Measurements from ENCODE around the gene C5orf63. TPM values are rescaled to one million over a fixed set of nuclear protein-coding genes. Genes with fewer than 3 reads are reported as not detected.

The C5orf63 gene
- total and polyA plus RNA-seq, 9 of the 15 experiments (the other 6 are each of a cell fraction or from before 2014, with no cell fraction given): 1.8 to 24.6 (median 6.2) TPM

- TF ChIP-seq ZKSCAN1 (IDR thresholded peaks at IDR 0.05; ENCODE audit: low read depth, low read length) (no peak), SMAD3 (CRISPR knock-in tag; conservative IDR thresholded peaks at IDR 0.05) (no peak)
These were observed 39.1 kb upstream of the C5orf63 start (continued) for GRCh38 chr5:127112347-127112864.

DNA sequence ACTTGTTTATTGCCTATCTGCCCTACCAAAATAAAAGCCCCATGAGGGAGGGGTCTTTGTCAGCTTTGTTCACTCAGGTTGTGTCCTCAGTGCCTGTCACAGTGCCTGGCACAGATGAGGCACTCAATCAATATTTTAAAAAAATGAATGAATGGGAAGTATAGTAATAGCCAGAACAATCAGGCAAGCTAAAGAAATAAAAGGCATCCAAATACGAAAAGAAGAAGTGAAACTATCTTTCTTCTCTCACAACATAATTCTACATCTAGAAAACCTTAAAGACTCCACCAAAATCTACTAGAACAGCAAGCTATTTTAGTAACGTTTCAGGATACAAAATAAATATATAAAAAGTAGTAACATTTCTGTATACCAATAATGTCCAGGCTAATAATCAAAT lies 37.8 kb upstream of the C5orf63 start:
- FAIRE-seq: no peak
- Histone ChIP-seq H3K9me1 (ENCODE audit: control insufficient read depth, insufficient read depth, low read length) (no peaks in the 10 kb centered on the region), H3K4me1 (replicated peaks in 1 of 2; ENCODE audit: control insufficient read depth in 2 of 2, insufficient read depth in 2 of 2, low read length in 2 of 2) (no peaks in the 10 kb centered on the region; a peak in 1 of 5 replicates), H3K79me2 (ENCODE audit: control insufficient read depth, insufficient read depth, low read length) (no peaks in the 10 kb centered on the region), H3K4me3 (no peak overlapping the region), H3K27me3 (ENCODE audit: control insufficient read depth in 2 of 2, insufficient read depth in 2 of 2, low read length in 2 of 2) (peaks cover 2 to 13% of the 10 kb centered on the region in 2 experiments; a peak in 3 of 5 replicates), H3K27ac (ENCODE audit: extremely low read depth, low read depth, low read length) (no peak overlapping the region), H3K36me3 (ENCODE audit: control insufficient read depth, insufficient read depth, low read length) (no peaks in the 10 kb centered on the region), H4K20me1 (replicated peaks; ENCODE audit: control insufficient read depth, insufficient read depth, low read length) (no peaks in the 10 kb centered on the region), H3K4me2 (ENCODE audit: insufficient read depth, low read length) (no peak overlapping the region), H3K9me3 (replicated peaks; ENCODE audit: control insufficient read depth, insufficient read depth, low read depth, low read length) (no peaks in the 10 kb centered on the region), H2AFZ (ENCODE audit: low read depth, low read length) (no peak overlapping the region), H3K9ac (ENCODE audit: insufficient read depth in 1 of 2, low read depth in 2 of 2, low read length in 2 of 2) (no peak overlapping the region)
- TF ChIP-seq RBFOX2 (IDR thresholded peaks at IDR 0.05; ENCODE audit: low read depth, low read length): no peak
- no peak for TF ChIP-seq HSF4 (CRISPR knock-in tag; IDR thresholded peaks at IDR 0.05; ENCODE audit: borderline replicate concordance)
- TF ChIP-seq, protein P1, sequence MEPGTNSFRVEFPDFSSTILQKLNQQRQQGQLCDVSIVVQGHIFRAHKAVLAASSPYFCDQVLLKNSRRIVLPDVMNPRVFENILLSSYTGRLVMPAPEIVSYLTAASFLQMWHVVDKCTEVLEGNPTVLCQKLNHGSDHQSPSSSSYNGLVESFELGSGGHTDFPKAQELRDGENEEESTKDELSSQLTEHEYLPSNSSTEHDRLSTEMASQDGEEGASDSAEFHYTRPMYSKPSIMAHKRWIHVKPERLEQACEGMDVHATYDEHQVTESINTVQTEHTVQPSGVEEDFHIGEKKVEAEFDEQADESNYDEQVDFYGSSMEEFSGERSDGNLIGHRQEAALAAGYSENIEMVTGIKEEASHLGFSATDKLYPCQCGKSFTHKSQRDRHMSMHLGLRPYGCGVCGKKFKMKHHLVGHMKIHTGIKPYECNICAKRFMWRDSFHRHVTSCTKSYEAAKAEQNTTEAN (CRISPR knock-in tag; IDR thresholded peaks at IDR 0.05): no peak
- TF ChIP-seq, protein P2, sequence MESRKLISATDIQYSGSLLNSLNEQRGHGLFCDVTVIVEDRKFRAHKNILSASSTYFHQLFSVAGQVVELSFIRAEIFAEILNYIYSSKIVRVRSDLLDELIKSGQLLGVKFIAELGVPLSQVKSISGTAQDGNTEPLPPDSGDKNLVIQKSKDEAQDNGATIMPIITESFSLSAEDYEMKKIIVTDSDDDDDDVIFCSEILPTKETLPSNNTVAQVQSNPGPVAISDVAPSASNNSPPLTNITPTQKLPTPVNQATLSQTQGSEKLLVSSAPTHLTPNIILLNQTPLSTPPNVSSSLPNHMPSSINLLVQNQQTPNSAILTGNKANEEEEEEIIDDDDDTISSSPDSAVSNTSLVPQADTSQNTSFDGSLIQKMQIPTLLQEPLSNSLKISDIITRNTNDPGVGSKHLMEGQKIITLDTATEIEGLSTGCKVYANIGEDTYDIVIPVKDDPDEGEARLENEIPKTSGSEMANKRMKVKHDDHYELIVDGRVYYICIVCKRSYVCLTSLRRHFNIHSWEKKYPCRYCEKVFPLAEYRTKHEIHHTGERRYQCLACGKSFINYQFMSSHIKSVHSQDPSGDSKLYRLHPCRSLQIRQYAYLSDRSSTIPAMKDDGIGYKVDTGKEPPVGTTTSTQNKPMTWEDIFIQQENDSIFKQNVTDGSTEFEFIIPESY (CRISPR knock-in tag; IDR thresholded peaks at IDR 0.05): no peak
- no peak for TF ChIP-seq TARDBP (IDR thresholded peaks at IDR 0.05)
- no peak for TF ChIP-seq KLF13 (tag; IDR thresholded peaks at IDR 0.05; ENCODE audit: borderline replicate concordance, low read depth)
- TF ChIP-seq THRA (IDR thresholded peaks at IDR 0.05): no peak
- TF ChIP-seq, protein P3, sequence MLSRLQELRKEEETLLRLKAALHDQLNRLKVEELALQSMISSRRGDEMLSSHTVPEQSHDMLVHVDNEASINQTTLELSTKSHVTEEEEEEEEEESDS (CRISPR knock-in tag; IDR thresholded peaks at IDR 0.05): no peak
- TF ChIP-seq NFRKB (IDR thresholded peaks at IDR 0.05; ENCODE audit: low read depth): no peak
- no peak for TF ChIP-seq TAL1 (IDR thresholded peaks at IDR 0.05)
- no peak for TF ChIP-seq EP400 (IDR thresholded peaks at IDR 0.05)
- POLR2A ChIA-PET: no interaction called here
- no TSS peak for BruUV-seq (replicated peaks)
- CTCF ChIA-PET (ENCODE audit: low intra/inter-chr PET ratio): no interaction called here
- no peak for DNase-seq (ENCODE audit: extremely low read depth in 1 of 4, low spot score in 3 of 4)
- in situ Hi-C loops (cut with MboI): no loop called here
- WGBS (ENCODE audit: insufficient coverage, low coverage, missing lambda C conversion rate): 0% methylated on average over 2 of the region's 2 CpGs
- ATAC-seq: no peak
- intact Hi-C loops (cut with micrococcal nuclease): no loop called here
